ENCODE data around the gene THOC6. TPM values are rescaled to one million over a fixed set of nuclear protein-coding genes. Genes with fewer than 3 reads are reported as not detected.
"Not testable (repeated sequence)": the region's sequence is repeated elsewhere in the genome, so short reads cannot be mapped to it uniquely, and the experiment has no call there.

The THOC6 gene
- total RNA-seq, 1 experiment from 2014 or later = 29.9 TPM

- DNase-seq (ENCODE audit: low read depth) = no peak
Measured at GRCh38 chr16:3030222-3031212, 6.7 kb downstream of the THOC6 start.

DNA sequence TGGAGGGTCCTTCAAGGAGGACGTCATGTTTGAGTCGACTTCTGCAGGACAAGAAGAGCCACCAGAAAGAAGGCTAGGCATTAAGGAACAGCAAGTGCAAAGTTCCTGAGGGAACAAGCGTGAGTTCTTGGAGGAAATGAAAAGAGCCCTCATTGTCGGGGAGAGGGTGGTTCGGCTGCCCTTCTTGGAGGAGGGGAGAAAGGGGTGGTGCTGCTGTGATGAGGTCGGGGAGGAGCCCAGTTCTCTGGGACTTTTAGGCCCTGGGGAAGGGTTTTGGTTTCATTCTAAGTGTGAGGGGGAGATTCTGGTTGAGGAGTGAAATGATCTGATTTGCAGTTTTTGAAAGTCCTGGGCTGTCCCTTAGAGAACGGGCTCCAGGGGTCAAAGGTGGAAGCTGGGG is 8.8 kb downstream of the THOC6 start:
- DNase-seq (ENCODE audit: low read depth) = no peak

DNA sequence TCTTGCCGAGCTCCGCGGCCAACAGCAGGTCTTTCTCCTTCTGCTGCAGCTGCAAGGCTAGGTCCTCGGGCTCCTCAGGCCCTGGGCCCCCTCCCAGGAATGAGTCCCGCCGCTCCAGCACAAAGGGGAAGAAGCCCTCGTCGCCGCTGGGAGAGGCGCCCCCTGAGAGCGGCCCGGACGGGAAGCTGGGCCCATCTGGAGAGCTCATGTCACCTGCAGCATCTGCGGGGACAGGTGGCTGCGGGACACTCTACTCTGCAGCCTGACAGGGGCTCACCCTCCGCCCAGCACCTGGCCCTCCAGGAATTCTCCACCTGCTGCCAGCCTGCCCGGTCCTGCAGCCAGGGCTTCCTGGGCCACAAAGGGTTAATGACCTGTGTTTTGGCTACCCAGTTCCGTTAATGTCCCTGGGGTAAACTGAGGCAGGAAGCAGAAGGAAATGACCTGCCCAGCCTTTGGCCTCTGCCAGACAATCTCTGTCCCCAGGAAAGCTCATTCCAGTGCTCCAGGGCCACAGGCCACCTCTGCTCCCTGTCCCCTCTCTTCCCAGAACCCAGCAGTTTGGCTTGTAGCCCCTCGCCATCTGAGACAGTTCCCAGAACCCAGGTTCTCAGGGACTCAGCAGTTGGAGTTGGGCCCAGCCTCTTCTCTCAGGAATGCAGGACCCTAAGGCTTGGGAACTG is 11.6 kb downstream of the THOC6 start:
- DNase-seq (ENCODE audit: low read depth) = no peak

DNA sequence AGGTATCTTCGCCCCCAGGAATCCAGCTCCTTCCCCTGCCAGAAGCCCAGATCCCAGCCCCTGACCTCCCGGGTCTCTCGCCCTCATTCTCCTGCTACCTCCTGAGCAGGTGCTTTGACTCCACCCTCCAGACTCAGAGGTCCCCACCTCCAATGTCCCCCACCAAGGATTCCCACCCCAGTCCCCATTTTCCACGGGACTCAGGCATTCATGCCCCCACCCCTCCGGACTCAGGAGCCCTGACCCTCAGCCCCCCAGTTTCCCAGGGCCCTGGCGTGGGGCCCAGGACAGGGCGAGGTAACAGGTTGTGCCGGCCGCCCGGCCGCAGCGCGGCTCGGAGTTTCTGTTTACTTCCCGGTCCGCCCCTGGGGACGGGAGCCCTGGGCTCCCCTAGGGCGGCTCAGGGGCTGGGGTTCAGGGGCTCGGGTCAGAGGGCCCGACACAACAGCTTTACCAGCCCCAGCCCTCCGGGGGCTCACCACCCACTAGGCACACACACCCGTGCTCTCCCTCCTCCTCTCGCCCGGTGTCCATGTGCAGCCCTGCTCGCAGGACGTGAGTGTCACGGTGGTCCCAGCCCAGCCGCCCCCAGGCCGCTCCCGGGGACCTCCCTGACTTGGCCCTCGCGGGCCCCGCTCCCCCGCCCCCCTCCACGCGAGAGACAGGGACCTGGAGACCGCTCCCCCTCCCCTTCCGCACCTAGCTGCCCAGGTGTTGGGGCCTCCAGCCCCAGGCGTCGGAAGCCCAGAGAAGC is 12.3 kb downstream of the THOC6 start:
- DNase-seq (ENCODE audit: low read depth) = no peak

DNA sequence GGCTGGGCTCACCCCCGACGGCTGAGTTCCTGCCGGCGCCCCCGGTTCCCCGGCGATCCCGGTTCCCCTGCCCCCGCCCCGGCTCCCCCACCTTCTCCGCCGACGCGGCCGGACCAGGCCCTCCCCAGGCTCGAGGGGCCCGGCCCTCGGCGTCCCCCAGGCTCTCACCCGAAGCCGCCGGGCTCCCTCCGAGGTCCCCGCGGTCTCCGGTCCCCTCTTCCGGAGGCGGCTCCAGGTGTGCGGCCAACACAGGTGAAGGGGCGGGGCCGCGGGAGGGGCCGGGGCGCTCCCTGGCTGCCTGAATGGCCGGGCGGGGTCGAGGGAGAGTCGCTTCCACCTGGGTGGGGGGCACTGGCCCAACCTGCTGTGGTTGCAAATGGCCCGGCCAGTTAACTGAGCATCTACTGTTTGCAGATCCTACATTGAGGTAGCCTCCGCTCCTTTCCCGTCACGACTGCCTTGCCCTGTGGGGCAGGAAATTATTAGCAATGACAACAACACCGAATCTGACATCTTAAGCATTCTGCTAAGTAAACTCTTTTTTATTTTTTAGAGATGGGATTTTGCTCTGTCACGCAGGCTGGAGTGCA is 13.0 kb downstream of the THOC6 start, which contains the start of gene BICDL2:
Gene BICDL2, minus strand, starts transcription at position 219 of the 590 bp plus-strand sequence. CDS start 1,448 bp downstream, outside the sequence.
- DNase-seq (ENCODE audit: low read depth) = no peak

- no peak for DNase-seq (ENCODE audit: low read depth)
Measured at GRCh38 chr16:3038256-3038655, 14.4 kb downstream of the THOC6 start.

DNA sequence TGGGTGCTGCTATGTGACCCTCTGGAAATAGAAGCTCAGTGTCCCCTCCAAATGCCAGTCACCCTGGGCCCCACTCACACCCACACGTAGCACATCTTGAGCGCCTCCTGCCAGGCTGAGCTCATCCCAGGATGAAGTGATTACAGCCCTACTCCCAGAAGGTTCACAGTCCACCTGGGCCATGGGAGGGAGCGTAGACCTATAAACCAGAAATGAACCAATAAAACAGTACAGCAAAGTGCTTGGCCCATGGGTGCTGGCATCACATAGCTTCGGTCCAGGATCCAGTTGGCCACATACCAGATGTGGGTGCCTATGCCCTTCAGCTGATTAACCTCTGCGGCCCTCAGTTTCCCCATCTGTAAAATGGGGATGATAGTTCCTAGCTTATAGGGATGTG is 15.1 kb downstream of the THOC6 start:
- DNase-seq (ENCODE audit: low read depth) = no peak

- DNase-seq (ENCODE audit: low read depth) = no peak
Measured at GRCh38 chr16:3042376-3042775, 18.5 kb downstream of the THOC6 start.

DNA sequence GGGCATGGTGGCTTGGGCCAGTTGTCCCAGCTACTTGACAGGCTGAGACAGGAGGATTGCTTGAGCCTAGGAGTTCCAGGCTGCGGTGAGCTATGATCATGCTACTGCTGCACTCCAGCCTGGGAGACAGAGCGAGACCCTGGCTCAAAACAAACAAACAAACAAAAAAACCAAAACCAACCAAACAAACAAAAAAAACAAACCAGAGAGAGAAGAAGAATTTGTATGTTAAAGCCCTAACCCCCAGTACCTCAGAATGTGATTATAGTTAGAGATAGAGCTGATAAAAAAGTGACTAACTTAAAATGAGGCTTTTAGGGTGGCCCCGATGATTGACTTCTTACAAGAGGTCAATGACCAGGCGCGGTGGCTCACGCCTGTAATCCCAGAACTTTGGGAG is 20.9 kb downstream of the THOC6 start:
- DNase-seq (ENCODE audit: low read depth) = no peak

GRCh38 chr16:3045758-3046640 is 22.2 kb downstream of the THOC6 start, which contains the start of gene MMP25:
Gene MMP25 (plus strand): TSS chr16:3046561. CDS start chr16:3046918, 357 bp downstream.
- DNase-seq (ENCODE audit: low read depth) = no peak

DNA sequence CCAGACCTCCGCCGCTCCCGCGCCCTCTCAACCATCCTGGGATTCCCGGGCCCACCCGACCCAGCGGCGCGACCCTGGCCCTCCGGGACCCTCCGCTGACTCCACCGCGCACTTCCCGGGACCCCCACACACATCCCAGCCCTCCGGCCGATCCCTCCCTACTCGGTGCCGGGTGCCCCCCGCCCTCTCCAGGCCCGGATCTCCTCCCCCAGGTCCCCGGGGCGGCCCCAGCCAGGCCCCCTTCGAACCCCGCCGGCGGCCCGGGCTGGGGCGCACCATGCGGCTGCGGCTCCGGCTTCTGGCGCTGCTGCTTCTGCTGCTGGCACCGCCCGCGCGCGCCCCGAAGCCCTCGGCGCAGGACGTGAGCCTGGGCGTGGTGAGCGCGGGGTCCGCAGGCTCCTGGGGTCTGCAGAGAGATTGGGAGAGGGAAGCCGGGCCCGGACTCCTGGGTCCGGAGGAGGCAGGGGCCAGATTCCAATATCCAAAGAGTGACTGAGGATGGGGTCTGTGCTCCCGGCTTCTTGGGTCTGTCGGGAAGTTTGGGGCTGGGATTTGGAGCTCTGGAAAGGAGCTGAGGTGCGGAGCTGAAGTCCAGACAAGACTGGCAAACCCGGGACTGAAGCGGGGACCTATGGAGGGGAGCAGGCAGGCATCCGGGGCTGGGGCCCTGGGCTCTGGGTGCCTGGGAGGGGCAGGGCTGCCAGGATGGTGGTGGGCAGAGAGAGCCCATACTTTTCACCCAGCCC is 23.0 kb downstream of the THOC6 start:
- DNase-seq (ENCODE audit: low read depth) = no peak

GRCh38 chr16:3047387-3047720 is 23.5 kb downstream of the THOC6 start:
- DNase-seq (ENCODE audit: low read depth) = no peak

- no peak for DNase-seq (ENCODE audit: low read depth)
Measured at GRCh38 chr16:3049921-3050481, 26.2 kb downstream of the THOC6 start.

- DNase-seq (ENCODE audit: low read depth) = no peak
Measured at GRCh38 chr16:3050487-3050886, 26.7 kb downstream of the THOC6 start.

DNA sequence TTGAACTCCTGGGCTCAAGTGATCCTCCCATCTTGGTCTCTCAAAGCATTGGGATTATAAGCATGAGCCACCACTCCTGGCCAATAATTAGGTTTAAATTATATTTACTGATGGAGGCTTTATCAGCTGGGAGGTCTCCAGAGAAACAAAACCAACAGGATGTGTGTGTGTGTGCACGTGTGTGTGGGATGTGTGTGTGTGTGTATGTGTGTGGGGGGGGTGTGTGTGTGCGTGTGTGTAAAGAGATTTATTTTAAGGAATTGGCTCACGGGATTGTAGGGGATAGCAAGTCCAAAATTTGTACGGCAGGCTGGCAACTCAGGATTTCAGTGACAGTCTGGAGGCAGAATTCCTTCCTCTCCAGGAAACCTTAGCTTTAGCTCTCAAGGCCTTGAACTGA is 27.2 kb downstream of the THOC6 start:
- no peak for DNase-seq (ENCODE audit: low read depth)

- no peak for DNase-seq (ENCODE audit: low read depth)
Measured at GRCh38 chr16:3051494-3051893, 27.7 kb downstream of the THOC6 start.

DNA sequence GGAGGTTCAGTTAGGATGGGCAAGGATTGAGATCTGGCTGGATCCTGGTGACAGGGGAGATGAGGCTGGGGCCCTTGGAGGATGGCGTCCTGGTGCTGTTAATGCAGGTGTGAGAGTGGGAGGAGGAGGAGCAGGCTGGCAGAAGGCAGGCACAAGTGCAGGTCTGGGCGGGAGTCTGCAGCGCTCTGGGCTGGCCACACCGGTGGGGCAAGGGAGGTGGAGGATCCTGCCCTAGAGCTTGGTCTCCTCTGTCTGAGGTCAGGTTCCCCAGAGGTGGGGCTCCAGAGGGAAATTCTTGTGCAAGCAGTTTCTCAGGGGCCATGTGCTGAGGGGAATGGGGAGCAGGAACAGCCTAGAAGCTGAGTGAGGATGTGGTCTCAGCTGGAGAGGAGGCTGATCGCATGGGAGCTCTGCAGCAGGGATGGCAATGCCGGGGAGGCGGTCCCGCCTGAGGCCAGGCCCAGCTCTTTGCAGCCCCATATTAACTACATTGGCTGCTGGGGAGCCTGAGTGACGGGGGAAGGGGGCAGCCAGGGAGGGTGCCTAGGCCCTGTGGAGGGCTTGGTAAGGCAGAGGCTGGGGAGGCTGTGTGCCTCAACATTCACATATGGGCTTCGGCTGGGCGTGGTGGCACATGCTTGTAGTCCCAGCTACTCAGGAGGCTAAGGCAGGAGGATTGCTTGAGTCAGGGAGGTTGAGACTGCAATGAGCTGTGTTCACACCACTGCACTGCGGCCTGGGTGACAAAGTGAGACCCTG is 28.9 kb downstream of the THOC6 start:
- not testable (repeated sequence) for DNase-seq (ENCODE audit: low read depth)

DNA sequence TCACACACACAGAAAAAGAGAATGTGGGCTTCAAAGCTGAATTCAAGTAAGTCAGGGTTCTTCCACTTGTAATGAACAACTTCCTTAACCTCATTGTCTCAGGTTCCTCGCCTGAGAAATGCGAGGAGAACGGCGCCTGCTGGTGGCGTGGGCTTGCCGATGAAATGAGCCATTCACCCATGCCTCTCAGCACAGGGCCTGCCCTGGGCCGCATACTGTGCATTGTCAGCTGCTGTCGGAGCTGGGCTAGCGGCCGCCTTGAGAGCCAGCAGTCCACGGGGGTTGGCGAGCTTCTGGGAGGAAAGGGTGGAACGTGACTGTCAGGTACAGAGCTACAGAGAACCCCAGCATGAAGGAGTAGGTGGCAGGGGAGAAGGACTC is 29.5 kb downstream of the THOC6 start:
- DNase-seq (ENCODE audit: low read depth) = not testable (repeated sequence)

Measured in M059J (cell line).